ENCODE data around the gene AGRN. TPM values are rescaled to one million over a fixed set of nuclear protein-coding genes. Genes with fewer than 3 reads are reported as not detected.

The AGRN gene
- total RNA-seq, 4 donors from 2014 or later: 17.0 to 31.6 (median 22.6) TPM

- Histone ChIP-seq H3K9me3 (no peaks in the 10 kb centered on the region), H3K27ac (replicated peaks in 1 of 4) (no peak overlapping the region), H3K4me3 (no peak overlapping the region), H3K36me3 (peaks cover 0 to 41% (median 19%) of the 10 kb centered on the region in 4 donors), H3K4me1 (no peaks in the 10 kb centered on the region), H3K27me3 (no peaks in the 10 kb centered on the region)
- WGBS: 92% methylated on average over 38 of the region's 38 CpGs
- no peak for TF ChIP-seq POLR2A (IDR thresholded peaks at IDR 0.05; ENCODE audit: low read depth)
- no peak for TF ChIP-seq CTCF (IDR thresholded peaks at IDR 0.05)
- TF ChIP-seq EP300 (IDR thresholded peaks at IDR 0.05): no peak
- TF ChIP-seq POLR2AphosphoS5 (IDR thresholded peaks at IDR 0.05): no peak
- intact Hi-C loops (cut with DNase I): no loop called here
- DNase-seq (ENCODE audit: extremely low spot score): no peak
These were observed 67.6 kb downstream of the AGRN start for GRCh38 chr1:1087351-1088028.

- Histone ChIP-seq H3K27me3 (no peaks in the 10 kb centered on the region), H3K36me3 (peaks cover 0 to 38% (median 19%) of the 10 kb centered on the region in 4 donors), H3K9me3 (no peaks in the 10 kb centered on the region), H3K27ac (replicated peaks in 1 of 4) (no peak overlapping the region), H3K4me1 (no peaks in the 10 kb centered on the region), H3K4me3 (no peak overlapping the region)
- WGBS: 93% methylated on average over 23 of the region's 39 CpGs
- intact Hi-C loops (cut with DNase I): no loop called here
- TF ChIP-seq CTCF (IDR thresholded peaks at IDR 0.05) (no peak), POLR2A (IDR thresholded peaks at IDR 0.05; ENCODE audit: low read depth) (no peak), EP300 (IDR thresholded peaks at IDR 0.05) (no peak), POLR2AphosphoS5 (IDR thresholded peaks at IDR 0.05) (no peak)
- DNase-seq (ENCODE audit: extremely low spot score): no peak
These were observed 68.3 kb downstream of the AGRN start for GRCh38 chr1:1088029-1088800.

GRCh38 chr1:1088801-1089680 lies 69.1 kb downstream of the AGRN start:
- H3K27me3 ChIP-seq: no peaks in the 10 kb centered on the region

More at GRCh38 chr1:1088801-1089680, 69.1 kb downstream of the AGRN start:
- intact Hi-C loops (cut with DNase I): no loop called here
- no peaks in the 10 kb centered on the region for H3K9me3 ChIP-seq
- no peak overlapping the region for H3K4me3 ChIP-seq
- H3K4me1 ChIP-seq: no peaks in the 10 kb centered on the region
- no peak for DNase-seq (ENCODE audit: extremely low spot score)
- no peak for TF ChIP-seq POLR2A (IDR thresholded peaks at IDR 0.05; ENCODE audit: low read depth)
- no peak for TF ChIP-seq EP300 (IDR thresholded peaks at IDR 0.05)
- TF ChIP-seq CTCF (IDR thresholded peaks at IDR 0.05): no peak
- TF ChIP-seq POLR2AphosphoS5 (IDR thresholded peaks at IDR 0.05): no peak
- H3K36me3 ChIP-seq: peaks cover 0 to 32% (median 15%) of the 10 kb centered on the region in 4 donors
- H3K27ac ChIP-seq (replicated peaks in 1 of 4): no peak overlapping the region
- WGBS: 97% methylated on average over 10 of the region's 46 CpGs

All from esophagus muscularis mucosa (tissue), 4 donors.